Endothelial cell of umbilical vein (primary cell): Measurements from ENCODE around the gene SLC25A33. TPM values are rescaled to one million over a fixed set of nuclear protein-coding genes. Genes with fewer than 3 reads are reported as not detected.

Source experiments
- BruUV-seq: library from RNA; stranded (reverse); fragments of 400-500 nt; replicated peaks from 2 replicates; lab custom pipeline; 2021; lab: Mats Ljungman, UMichigan
- CTCF ChIA-PET: fragments of 300-600, 350-600 bp; sonication (Branson Sonifier 250); formaldehyde crosslinking; loops from one replicate; lab custom pipeline; 2021; ENCODE audit warnings: antibody characterized with exemption, inconsistent platforms; lab: Charles Lee
- POLR2A ChIA-PET: fragments of 300-600, 350-600 bp; sonication (Branson Sonifier 250); formaldehyde crosslinking; loops from one replicate; lab custom pipeline; 2021; ENCODE audit warnings: antibody characterized with exemption, inconsistent platforms; lab: Charles Lee
- DNase-seq: peaks from one replicate; pipeline ENCODE4 v3.0.0-alpha.2; 2011; ENCODE audit warnings: low read depth, low spot score
- FAIRE-seq: peaks from 2 replicates; lab custom pipeline; 2011; peaks lifted over from hg19 to GRCh38; lab: Jason Lieb, UNC
- H2AFZ ChIP-seq: 2 replicates; pipeline ENCODE4 v1.6.0; 2012; ENCODE audit warnings: low read depth, low read length, control low read depth, inconsistent platforms
- H3K27ac ChIP-seq: 2 replicates; pipeline ENCODE4 v1.5.1; 2011; ENCODE audit warnings: low read depth, mild to moderate bottlenecking, control low read depth, low read length, moderate library complexity; ENCODE audit not compliant: insufficient read depth
- H3K27me3 ChIP-seq, 2 experiments: 2 replicates each; pipeline versions ENCODE4 v1.6.0 to v1.6.1; 2011; ENCODE audit warnings: low read length in 2 of 2, mixed read lengths in 1 of 2; ENCODE audit not compliant: control insufficient read depth in 2 of 2, insufficient read depth in 2 of 2
- H3K36me3 ChIP-seq, 2 experiments: 2 replicates in 1 of 2; 3 replicates in 1 of 2; pipeline ENCODE4 v1.5.1; 2011; ENCODE audit warnings: low read length in 2 of 2, mild to moderate bottlenecking in 1 of 2, moderate library complexity in 1 of 2; ENCODE audit not compliant: control insufficient read depth in 2 of 2, insufficient read depth in 2 of 2; ENCODE audit errors: extremely low read depth in 1 of 2
- H3K4me1 ChIP-seq: 3 replicates; pipeline ENCODE4 v1.5.1; 2011; ENCODE audit warnings: mild to moderate bottlenecking, low read length; ENCODE audit not compliant: control insufficient read depth, insufficient read depth; ENCODE audit errors: extremely low read depth
- H3K4me2 ChIP-seq: 2 replicates; pipeline ENCODE4 v1.6.1; 2011; ENCODE audit warnings: low read length, control low read depth, mixed read lengths; ENCODE audit not compliant: insufficient read depth
- H3K4me3 ChIP-seq, 3 experiments: fragments of 200-600 bp in 1 of 3; sonication (generic), shearing (Covaris generic) in 1 of 3; replicated peaks in 1 of 3; 2 replicates each; pipeline ENCODE4 v1.5.1; 2011 to 2016; ENCODE audit warnings: control low read depth in 3 of 3, low read length in 3 of 3, mild to moderate bottlenecking in 2 of 3, inconsistent platforms in 1 of 3, low read depth in 1 of 3, moderate library complexity in 1 of 3; ENCODE audit not compliant: insufficient read depth in 1 of 3
- H3K79me2 ChIP-seq: 2 replicates; pipeline ENCODE4 v1.6.0; 2012; ENCODE audit warnings: low read length, inconsistent platforms; ENCODE audit not compliant: control insufficient read depth, insufficient read depth
- H3K9ac ChIP-seq: replicated peaks from 2 replicates; pipeline ENCODE3; 2011; ENCODE audit warnings: low read length, control low read depth; ENCODE audit not compliant: insufficient read depth; ENCODE audit errors: extremely low read depth
- H3K9me1 ChIP-seq: replicated peaks from 3 replicates; pipeline ENCODE4 v1.6.0; 2011; ENCODE audit warnings: mild to moderate bottlenecking, low read length; ENCODE audit not compliant: control insufficient read depth, insufficient read depth; ENCODE audit errors: extremely low read depth
- H3K9me3 ChIP-seq: replicated peaks from 2 replicates; pipeline ENCODE4 v1.5.1; 2012; ENCODE audit warnings: low read length, inconsistent platforms; ENCODE audit not compliant: control insufficient read depth, insufficient read depth
- H4K20me1 ChIP-seq: replicated peaks from 2 replicates; pipeline ENCODE3; 2011; ENCODE audit warnings: mild to moderate bottlenecking, low read length; ENCODE audit not compliant: control insufficient read depth, insufficient read depth; ENCODE audit errors: extremely low read depth
- EZH2 ChIP-seq: IDR thresholded peaks from 2 replicates; pipeline ENCODE4 v1.6.1; 2012; ENCODE audit warnings: borderline replicate concordance, low read depth, mild to moderate bottlenecking, moderate library complexity, low read length, inconsistent platforms; ENCODE audit not compliant: severe bottlenecking
- FOS ChIP-seq: IDR thresholded peaks from 2 replicates; pipeline ENCODE4 v1.6.1; 2011; ENCODE audit warnings: mild to moderate bottlenecking, low read length, moderate library complexity, borderline replicate concordance; ENCODE audit not compliant: insufficient read depth
- GATA2 ChIP-seq: IDR thresholded peaks from 2 replicates; pipeline ENCODE4 v1.7.0; 2011; ENCODE audit warnings: low read depth, mild to moderate bottlenecking, moderate library complexity, mixed read lengths, low read length; ENCODE audit not compliant: insufficient read length, insufficient read depth
- JUN ChIP-seq: IDR thresholded peaks from 2 replicates; pipeline ENCODE4 v1.6.1; 2011; ENCODE audit warnings: borderline replicate concordance, low read depth; ENCODE audit not compliant: insufficient read length, insufficient read depth
- MYC ChIP-seq: IDR thresholded peaks from one replicate; pipeline ENCODE4 v1.6.1; 2011; ENCODE audit warnings: mild to moderate bottlenecking, low read depth, low read length
- POLR2A ChIP-seq: IDR thresholded peaks from 2 replicates; pipeline ENCODE4 v1.6.1; 2012; ENCODE audit warnings: low read depth, mild to moderate bottlenecking, control low read depth, low read length
- POLR2AphosphoS5 ChIP-seq: IDR thresholded peaks from 2 replicates; pipeline ENCODE4 v1.6.1; 2012; ENCODE audit warnings: low read depth, mild to moderate bottlenecking, control low read depth, low read length, moderate library complexity; ENCODE audit not compliant: insufficient read depth
- dilution Hi-C: fragments of 300-500 bp; cut with MboI; formaldehyde crosslinking; loops from one replicate; pipeline ENCODE4 v1.15.0; 2019; ENCODE audit warnings: low sequenced_read_pairs; ENCODE audit not compliant: extremely low pct_ligation_motif_present
- intact Hi-C: fragments of 100-400 bp; cut with micrococcal nuclease; formaldehyde crosslinking; loops from one replicate; pipeline ENCODE4 v1.10.0; 2022
- polyA plus RNA-seq, 4 experiments: library from polyadenylated mRNA; depleted of rRNA in 3 of 4; stranded (reverse) in 3 of 4; unstranded in 1 of 4; fragments of >200 nt; gene quantifications; 2 replicates each; pipeline versions ENCODE4 v1.2.1 to v1.2.3, GENCODE V29; 2011 to 2012; ENCODE audit warnings: missing spikeins in 1 of 4
- total RNA-seq: library from RNA; stranded (reverse); gene quantifications from 2 replicates; pipeline ENCODE4 v1.2.3, GENCODE V29; 2021
- TF ChIP-seq, protein P1 (sequence below), 2 donors: IDR thresholded peaks; 1 replicate in 1 of 2; 2 replicates in 1 of 2; pipeline ENCODE4 v1.5.1; 2011; ENCODE audit warnings: low read length in 2 of 2, mild to moderate bottlenecking in 2 of 2, moderate library complexity in 2 of 2, control low read depth in 1 of 2, inconsistent platforms in 1 of 2, low read depth in 1 of 2; ENCODE audit not compliant: insufficient read depth in 1 of 2; ENCODE audit errors: extremely low read depth in 1 of 2
- TF ChIP-seq, protein P2 (sequence below): IDR thresholded peaks from 2 replicates; pipeline ENCODE4 v1.6.1; 2011; ENCODE audit not compliant: insufficient read depth, insufficient read length

Gene SLC25A33
- total and polyA plus RNA-seq, 2 donors (not counting 3 experiments of a cell fraction or from before 2014, with no cell fraction given) = 3.8 to 6.6 TPM

DNA sequence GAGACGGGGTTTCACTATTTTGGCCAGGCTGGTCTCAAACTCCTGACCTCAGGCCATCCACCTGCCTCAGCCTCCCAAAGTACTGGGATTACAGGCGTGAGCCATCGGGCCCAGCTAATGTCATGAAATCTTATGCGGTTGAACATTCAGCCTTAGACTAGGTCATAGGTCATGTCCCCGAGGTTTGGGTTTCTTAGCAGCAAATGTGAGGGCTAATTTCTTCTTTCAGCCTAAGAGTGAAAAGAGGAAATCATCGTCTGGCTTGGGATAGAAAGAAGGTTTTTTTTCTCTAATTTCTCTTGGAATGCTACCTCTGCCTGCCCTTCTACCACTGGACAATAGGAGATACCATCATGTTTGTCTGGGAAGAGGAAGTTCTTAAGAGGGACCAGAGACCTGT, 94.2 kb downstream of the SLC25A33 start:
- Histone ChIP-seq H3K9me3 (no peaks in the 10 kb centered on the region), H4K20me1 (no peaks in the 10 kb centered on the region), H3K36me3 (no peaks in the 10 kb centered on the region), H3K27ac (no peak overlapping the region), H3K79me2 (no peaks in the 10 kb centered on the region), H3K9me1 (no peaks in the 10 kb centered on the region), H2AFZ (no peak overlapping the region), H3K4me3 (no peak overlapping the region), H3K4me1 (no peaks in the 10 kb centered on the region), H3K9ac (no peak overlapping the region), H3K4me2 (no peak overlapping the region), H3K27me3 (peaks cover 0 to 2% of the 10 kb centered on the region in 2 experiments)
- intact Hi-C loops = no loop called here
- FAIRE-seq = no peak
- no TSS peak for BruUV-seq
- TF ChIP-seq FOS = no peak
- no peak for TF ChIP-seq POLR2AphosphoS5
- CTCF ChIA-PET = no interaction called here
- POLR2A ChIA-PET = no interaction called here
- dilution Hi-C loops = no loop called here
- no peak for DNase-seq

DNA sequence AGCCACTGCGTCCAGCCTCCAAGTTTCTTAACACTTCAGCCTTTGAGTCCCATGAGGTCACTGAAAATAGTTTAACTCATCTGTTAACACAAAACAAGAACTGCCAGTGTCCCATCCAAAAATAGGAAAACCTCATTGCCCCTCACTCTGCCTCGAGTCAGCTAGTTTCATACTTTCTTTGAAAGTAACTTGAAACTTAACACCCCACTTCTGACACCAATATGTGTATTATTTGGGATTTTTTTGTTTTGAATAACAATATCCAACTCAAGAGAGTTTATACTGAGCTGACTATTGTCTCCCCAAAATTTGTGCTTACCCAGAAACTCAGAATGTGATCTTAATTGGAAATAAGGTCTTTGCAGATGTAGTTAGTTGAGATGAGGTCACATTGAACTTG, 95.3 kb downstream of the SLC25A33 start:
- TF ChIP-seq, protein P1, sequence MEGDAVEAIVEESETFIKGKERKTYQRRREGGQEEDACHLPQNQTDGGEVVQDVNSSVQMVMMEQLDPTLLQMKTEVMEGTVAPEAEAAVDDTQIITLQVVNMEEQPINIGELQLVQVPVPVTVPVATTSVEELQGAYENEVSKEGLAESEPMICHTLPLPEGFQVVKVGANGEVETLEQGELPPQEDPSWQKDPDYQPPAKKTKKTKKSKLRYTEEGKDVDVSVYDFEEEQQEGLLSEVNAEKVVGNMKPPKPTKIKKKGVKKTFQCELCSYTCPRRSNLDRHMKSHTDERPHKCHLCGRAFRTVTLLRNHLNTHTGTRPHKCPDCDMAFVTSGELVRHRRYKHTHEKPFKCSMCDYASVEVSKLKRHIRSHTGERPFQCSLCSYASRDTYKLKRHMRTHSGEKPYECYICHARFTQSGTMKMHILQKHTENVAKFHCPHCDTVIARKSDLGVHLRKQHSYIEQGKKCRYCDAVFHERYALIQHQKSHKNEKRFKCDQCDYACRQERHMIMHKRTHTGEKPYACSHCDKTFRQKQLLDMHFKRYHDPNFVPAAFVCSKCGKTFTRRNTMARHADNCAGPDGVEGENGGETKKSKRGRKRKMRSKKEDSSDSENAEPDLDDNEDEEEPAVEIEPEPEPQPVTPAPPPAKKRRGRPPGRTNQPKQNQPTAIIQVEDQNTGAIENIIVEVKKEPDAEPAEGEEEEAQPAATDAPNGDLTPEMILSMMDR (IDR thresholded peaks at IDR 0.05; ENCODE audit: extremely low read depth in 1 of 2, insufficient read depth in 1 of 2, low read depth in 1 of 2, low read length in 2 of 2) = no peak
- TF ChIP-seq JUN (no peak), EZH2 (no peak), GATA2 (no peak), POLR2AphosphoS5 (no peak), POLR2A (no peak), MYC (no peak), FOS (no peak)
- TF ChIP-seq, protein P2, sequence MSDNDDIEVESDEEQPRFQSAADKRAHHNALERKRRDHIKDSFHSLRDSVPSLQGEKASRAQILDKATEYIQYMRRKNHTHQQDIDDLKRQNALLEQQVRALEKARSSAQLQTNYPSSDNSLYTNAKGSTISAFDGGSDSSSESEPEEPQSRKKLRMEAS = no peak
- FAIRE-seq = no peak

More for the DNA sequence above, 95.3 kb downstream of the SLC25A33 start:
- no peak for DNase-seq
- Histone ChIP-seq H3K4me3 (no peak overlapping the region), H3K27ac (no peak overlapping the region), H3K9me1 (no peaks in the 10 kb centered on the region), H3K27me3 (peaks cover 0 to 2% of the 10 kb centered on the region in 2 experiments), H3K79me2 (no peaks in the 10 kb centered on the region), H3K36me3 (no peaks in the 10 kb centered on the region), H3K9ac (no peak overlapping the region), H3K4me2 (no peak overlapping the region), H4K20me1 (no peaks in the 10 kb centered on the region), H2AFZ (no peak overlapping the region), H3K4me1 (no peaks in the 10 kb centered on the region), H3K9me3 (no peaks in the 10 kb centered on the region)
- BruUV-seq = no TSS peak
- dilution Hi-C loops (no loop called here), intact Hi-C loops (no loop called here)
- CTCF ChIA-PET = interaction anchor here (1.7 kb wide), 1 partner anchor 8 kb away, joined by 7 read pairs; no protein-coding TSS in a partner anchor
- POLR2A ChIA-PET = no interaction called here
